ENCODE results near the gene WFIKKN1.

GRCh38 chr16:678209-678857 is 47.5 kb downstream of the WFIKKN1 start:
- TF ChIP-seq SUZ12 (IDR thresholded peaks at IDR 0.05) (no peak), ARNT (IDR thresholded peaks at IDR 0.05) (no peak), ZNF384 (IDR thresholded peaks at IDR 0.05) (no peak), HDGF (IDR thresholded peaks at IDR 0.05; ENCODE audit: borderline replicate concordance) (no peak)
